CD4-positive, alpha-beta T cell treated with Interleukin-6 for 4 hours (primary cell): ENCODE data around the gene UMODL1.
"Not testable (repeated sequence)": the region's sequence is repeated elsewhere in the genome, so short reads cannot be mapped to it uniquely, and the experiment has no call there.

Experiments used
- DNase-seq: peaks from one replicate; pipeline ENCODE4 v3.0.0-alpha.2; 2020; ENCODE audit warnings: mixed read lengths

Gene UMODL1

GRCh38 chr21:42102076-42102475 is 31.0 kb downstream of the UMODL1 start:
- DNase-seq = no peak

DNA sequence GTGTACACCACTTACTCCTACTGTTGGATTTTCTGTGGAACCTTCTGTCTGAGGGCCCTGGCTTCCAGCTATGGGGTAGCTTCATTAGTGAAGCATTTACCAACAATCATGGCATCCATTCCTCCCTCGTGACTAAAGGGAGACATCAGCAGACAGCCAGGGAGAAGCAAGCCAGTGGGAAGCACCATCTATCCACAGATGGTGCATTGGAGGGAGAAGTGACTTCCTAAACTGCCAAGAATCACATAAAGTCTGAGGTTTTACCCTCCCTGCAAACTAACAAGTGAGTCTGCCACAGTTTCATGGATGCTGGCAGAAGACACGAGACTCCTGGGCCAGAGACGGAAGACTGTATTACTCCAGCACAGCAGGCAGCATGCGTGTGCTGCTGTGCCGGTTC is 31.4 kb downstream of the UMODL1 start:
- DNase-seq = no peak

GRCh38 chr21:42102991-42103390 is 31.9 kb downstream of the UMODL1 start:
- no peak for DNase-seq

- no peak for DNase-seq
Measured at GRCh38 chr21:42103843-42104242, 32.7 kb downstream of the UMODL1 start.

DNA sequence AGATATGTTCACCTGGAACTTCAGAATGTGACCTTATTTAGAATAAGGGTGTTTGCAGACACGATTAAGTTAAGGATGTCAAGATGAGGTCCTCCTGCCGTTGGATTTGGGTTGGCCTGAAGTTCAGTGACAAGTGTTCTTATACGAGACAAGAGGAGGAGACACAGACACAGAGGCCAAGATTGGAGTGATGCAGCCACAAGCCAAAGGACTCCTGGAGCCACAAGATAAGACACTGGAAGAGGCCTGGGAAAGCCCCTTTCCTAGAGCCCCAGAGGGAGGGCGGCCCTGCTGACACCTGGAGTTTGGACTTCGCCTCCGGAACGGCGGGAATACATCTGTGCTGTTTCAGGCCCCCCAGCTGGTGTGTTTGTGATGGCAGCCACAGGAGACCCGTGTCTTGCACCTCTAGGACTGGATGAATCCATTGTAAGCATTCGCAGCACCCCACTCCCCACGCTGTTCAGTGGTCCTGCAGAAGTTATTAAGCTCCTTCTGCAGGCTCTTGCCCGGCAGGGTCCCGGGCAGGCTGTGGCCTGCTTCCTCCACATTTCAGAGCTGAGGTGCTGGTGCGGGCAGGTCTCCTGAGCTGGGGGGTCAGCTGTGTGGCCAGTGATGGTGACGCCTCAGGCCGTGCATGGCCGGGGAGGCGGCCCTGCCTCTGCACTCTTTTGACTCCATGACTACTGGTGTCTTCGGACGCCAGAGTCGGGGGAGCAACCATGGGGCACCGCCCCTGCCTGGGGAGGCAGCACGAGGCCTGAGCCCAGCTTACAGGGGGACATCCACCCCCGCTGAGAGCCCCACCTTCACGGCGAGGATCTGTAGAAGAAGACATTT is 34.6 kb downstream of the UMODL1 start:
- no peak for DNase-seq

GRCh38 chr21:42106425-42106824 is 35.3 kb downstream of the UMODL1 start:
- no peak for DNase-seq

GRCh38 chr21:42107177-42107880 is 36.2 kb downstream of the UMODL1 start:
- no peak for DNase-seq

DNA sequence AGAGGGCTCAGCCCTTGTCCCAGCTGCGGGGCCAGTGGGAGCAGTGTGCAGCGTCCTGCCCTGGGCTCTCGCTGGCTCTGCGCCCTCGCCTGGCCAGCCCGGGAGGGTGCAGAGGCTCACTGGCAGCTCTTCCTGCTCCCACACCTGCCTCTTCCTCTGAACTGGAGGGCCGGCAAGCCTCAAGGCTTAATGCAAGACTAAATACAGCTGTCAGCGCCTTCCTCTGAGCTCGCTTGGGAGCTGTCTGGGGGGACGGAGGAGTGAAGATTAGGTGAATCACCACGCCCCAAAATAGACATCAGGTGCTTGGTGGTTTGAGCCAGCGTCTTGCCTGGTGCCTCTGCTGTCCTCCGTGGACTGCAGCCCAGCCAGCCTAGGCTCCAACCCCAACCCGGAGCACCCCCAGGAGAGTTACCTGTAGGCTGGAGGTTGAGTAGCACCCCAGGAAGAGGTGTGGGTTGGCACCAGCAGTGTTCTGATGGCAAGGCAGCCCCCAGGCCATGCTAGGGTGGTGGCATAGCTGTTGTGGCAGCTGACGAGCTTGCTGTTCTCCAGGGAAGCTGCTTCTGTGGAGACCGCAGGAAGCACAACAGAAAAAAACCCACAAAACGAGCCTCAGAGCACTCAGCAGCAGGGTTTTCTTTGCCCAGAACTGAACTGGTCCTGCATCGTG is 36.9 kb downstream of the UMODL1 start:
- DNase-seq = peak; percentile 79

- no peak for DNase-seq
Measured at GRCh38 chr21:42108554-42109340, 37.6 kb downstream of the UMODL1 start.

- no peak for DNase-seq
Measured at GRCh38 chr21:42109473-42109872, 38.4 kb downstream of the UMODL1 start.

DNA sequence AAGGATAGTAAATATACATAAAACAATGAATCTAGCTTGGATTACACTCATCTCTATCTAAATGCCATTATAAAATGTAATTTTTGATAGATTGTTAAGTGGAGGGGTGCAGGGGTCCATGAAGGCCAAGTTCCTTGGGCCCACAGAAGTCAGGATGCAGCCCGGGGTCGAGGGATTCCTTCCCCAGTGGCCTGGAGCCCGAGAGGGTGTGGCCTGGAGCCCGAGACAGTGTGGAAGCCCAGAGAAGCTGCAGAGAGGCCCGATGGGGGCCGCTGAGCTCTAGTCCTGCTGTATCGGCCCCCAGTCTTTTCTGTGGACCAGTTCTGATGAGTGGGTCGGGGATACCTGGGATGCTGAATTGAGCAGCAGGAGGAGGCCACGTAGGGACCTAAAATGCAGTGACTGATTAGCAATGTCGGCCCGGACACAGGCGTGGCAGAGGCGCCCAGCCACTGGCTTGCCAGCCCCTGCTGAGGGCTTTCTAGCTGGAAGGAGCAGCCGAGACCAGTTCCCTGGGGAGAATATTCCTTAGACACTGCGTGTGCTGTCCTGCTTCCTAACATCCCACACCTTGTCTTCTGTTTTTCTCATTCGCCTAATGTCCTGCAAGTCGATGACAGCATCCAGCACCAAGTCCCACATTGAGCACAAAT is 38.9 kb downstream of the UMODL1 start:
- DNase-seq = no peak

DNA sequence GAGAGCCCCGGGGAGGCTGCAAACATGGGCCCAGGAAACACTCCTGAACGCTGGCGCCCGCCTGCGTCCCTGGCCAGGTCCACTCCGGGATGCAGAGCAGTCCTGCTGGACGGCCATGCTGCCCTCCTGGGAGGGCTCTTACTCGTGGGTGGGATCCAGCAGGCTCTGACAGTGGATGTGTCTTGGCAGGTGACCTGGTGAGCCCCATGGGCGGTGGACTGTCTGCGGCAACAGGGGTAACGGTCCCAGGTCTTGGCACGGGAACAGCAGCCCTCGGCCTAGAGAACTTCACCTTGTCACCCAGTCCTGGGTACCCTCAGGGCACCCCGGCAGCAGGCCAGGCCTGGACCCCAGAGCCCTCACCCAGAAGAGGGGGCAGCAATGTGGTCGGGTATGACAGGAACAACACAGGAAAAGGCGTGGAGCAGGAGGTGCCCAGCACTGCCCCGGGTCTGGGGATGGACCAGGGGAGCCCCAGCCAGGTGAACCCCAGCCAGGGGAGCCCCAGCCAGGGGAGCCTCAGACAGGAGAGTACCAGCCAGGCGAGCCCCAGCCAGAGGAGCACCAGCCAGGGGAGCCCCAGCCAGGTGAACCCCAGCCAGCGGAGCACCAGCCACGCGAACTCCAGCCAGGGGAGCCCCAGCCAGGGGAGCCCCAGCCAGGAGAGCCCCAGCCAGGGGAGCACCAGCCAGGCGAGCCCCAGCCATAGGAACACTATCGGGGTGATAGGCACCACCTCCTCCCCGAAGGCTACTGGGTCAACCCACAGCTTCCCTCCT is 39.8 kb downstream of the UMODL1 start:
- DNase-seq = no peak

DNA sequence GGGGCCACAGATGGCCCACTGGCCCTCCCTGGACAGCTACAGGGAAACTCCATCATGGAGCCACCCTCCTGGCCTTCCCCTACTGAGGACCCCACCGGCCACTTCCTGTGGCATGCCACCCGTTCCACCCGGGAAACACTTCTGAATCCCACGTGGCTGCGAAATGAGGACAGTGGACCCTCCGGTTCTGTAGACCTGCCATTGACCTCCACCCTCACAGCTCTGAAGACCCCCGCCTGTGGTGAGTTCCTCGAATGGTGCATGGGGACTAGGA is 40.3 kb downstream of the UMODL1 start:
- DNase-seq = no peak

GRCh38 chr21:42111811-42112210 is 40.7 kb downstream of the UMODL1 start:
- no peak for DNase-seq

DNA sequence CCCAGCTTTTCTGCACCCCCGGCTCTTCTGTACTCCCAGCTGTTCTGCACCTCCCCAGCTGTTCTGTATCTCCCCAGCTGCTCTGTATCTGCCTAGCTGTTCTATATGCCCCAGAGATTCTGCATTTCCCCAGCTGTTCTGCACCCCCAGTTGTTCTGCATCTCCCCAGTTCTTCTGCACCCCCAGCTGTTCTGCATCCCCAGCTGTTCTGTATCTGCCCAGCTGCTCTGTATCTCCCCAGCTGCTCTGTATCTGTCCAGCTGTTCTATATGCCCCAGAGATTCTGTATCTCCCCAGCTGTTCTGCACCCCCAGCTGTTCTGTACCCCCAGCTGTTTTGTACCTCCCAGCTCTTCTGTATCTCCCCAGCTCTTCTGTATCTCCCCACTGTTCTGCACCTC is 41.1 kb downstream of the UMODL1 start:
- DNase-seq = no peak

- no peak for DNase-seq
Measured at GRCh38 chr21:42112857-42113256, 41.7 kb downstream of the UMODL1 start.

DNA sequence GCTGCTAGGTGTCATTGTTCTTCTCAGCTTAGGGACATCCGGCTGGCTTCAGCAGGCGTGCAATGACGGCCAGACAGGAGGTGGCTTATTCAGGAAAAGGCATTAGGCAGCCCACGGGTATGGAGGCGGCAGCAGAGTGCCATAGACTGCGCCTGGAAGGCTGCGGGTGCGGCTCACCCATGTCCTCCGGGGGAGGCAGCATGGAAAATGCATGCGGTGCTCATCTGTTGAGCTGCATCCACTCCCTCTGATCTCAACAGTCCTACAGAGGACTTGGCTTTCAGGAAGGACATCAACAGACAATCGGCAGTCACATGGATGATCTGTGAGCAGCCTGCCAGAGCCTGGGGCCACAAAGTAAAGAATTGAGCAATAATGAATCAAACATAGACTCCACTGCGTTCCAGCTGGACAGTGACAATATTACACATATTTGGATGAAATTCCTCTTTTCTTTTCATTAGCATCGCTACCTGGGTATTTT is 42.9 kb downstream of the UMODL1 start:
- no peak for DNase-seq

GRCh38 chr21:42114646-42115045 is 43.5 kb downstream of the UMODL1 start:
- DNase-seq = no peak

- DNase-seq = no peak
Measured at GRCh38 chr21:42115136-42115683, 44.1 kb downstream of the UMODL1 start.

DNA sequence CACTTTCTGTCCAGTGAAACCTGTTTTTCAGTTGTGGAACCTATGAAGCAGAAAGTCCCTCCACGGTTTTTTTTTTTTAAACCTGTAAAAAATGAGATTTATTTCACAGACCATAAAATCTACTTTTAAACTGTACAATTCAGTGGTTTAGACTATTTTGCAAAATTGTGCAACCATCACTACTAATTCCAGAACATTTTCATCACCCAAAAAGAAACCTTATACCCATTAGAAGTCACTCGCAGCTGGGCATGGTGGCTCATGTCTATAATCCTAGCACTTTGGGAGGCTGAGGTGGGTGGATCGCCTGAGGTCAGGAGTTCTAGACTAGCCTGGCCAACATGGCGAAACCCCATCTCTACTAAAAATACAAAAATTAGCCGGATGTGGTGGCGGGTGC is 45.4 kb downstream of the UMODL1 start:
- DNase-seq = not testable (repeated sequence)

DNA sequence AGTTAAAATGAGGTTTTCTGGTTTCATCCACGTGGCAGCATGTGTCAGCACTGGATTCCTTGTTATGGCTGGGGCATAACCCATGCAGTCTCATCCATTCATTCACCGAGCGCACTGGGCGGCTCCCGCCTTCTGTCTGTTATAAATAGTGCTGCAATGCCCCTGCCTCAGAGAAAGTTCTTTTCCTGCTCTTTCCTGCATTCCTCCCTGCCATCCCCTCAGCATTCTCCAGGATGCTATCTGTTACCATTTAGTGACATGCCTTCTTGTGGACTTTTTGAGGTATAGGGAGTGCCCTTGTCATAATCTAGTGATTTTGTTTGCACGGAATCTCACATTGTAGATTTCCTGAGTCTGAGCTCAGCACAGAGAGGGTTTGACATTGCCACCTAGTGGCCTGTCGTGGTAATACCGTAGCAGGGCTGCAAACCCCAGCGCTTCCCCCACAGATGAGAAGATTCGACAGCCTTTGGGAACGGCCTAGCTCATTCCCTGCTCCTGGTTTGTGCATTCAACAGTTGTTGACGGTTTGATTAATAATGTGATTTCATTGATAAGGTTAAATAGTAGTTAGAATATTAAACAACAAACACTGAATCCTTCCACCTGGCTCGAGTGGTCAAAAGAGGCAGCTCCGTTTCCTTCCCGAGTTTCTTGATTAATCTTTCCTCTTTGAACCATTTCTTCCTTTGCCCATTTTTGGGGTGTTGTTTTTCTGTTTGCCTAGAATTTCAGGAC is 46.3 kb downstream of the UMODL1 start:
- DNase-seq = peak; percentile 81
